Measurements from ENCODE around the gene FRMD6.

The FRMD6 gene

GRCh38 chr14:51668870-51669269, 17.2 kb downstream of the FRMD6 start:
- Histone ChIP-seq H2AFZ (ENCODE audit: low read depth, low read length) (no peak overlapping the region), H3K36me3 (ENCODE audit: insufficient read depth, low read length) (0 out of 2 replicates have a peak, but pooled peaks cover 5% of the 10 kb centered on the region), H3K27me3 (ENCODE audit: insufficient read depth, low read length, poor library complexity) (no peaks in the 10 kb centered on the region), H3K79me2 (ENCODE audit: insufficient read depth, low read length) (peaks cover 89% of the 10 kb centered on the region), H3K4me3 (ENCODE audit: low read depth in 1 of 2, low read length in 2 of 2) (no peak overlapping the region), H3K4me1 (ENCODE audit: insufficient read depth, low read length) (no peaks in the 10 kb centered on the region), H3K9me3 (ENCODE audit: insufficient read depth, low read length, severe bottlenecking) (no peaks in the 10 kb centered on the region), H3K27ac (ENCODE audit: low read length) (no peak overlapping the region), H3K9ac (ENCODE audit: low read depth, low read length) (no peak overlapping the region), H3K4me2 (ENCODE audit: insufficient read depth, low read length) (no peak overlapping the region), H4K20me1 (ENCODE audit: insufficient read depth, low read length) (no peaks in the 10 kb centered on the region; the same call in 1 of the 2 replicates)
- TF ChIP-seq EZH2 (IDR thresholded peaks at IDR 0.05; ENCODE audit: borderline replicate concordance, low read depth, low read length, severe bottlenecking): no peak
- TF ChIP-seq CTCF (IDR thresholded peaks at IDR 0.05; ENCODE audit: borderline replicate concordance, extremely low read depth, low read length, poor library complexity, severe bottlenecking): no peak
- ATAC-seq (ENCODE audit: insufficient read depth, low read depth) (no peak), DNase-seq (no peak)

DNA sequence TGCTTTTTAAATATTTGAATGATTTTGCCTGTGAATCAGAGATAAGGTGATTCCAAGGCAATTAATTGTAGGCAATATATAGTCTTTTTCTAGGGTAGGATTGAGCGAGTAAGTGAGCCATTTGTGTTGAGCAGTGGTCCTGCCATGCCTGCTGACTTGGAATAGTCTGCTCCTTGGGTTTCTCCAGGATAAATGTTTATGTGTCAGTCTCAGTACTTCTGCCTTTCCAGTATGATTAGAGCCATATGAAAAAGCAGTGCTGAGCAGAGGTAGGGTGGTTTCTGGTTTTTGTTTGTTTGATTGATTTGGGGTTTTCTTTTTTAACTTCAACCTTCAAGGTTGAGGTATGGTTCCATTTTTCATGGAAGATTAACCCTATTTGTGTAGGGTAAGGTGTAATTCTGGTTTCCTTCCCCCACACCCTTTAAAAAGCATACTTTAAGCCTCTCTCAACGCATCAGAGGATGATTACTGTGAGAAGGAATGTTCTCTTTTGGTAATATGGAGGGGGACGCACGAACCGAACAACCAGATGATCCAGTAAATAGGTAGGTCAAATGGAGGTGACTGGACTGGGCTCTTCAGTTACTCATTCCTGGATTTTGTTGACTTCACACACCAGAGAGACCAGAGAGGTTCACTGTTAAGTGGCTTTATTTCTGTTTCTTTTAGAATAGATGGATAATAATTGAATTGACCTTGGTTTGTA, 22.7 kb downstream of the FRMD6 start:
- ATAC-seq (ENCODE audit: insufficient read depth, low read depth): no peak
- Histone ChIP-seq H3K4me1 (ENCODE audit: insufficient read depth, low read length) (no peaks in the 10 kb centered on the region), H4K20me1 (ENCODE audit: insufficient read depth, low read length) (no peaks in the 10 kb centered on the region; the same call in 1 of the 2 replicates), H3K79me2 (ENCODE audit: insufficient read depth, low read length) (peaks cover 75% of the 10 kb centered on the region), H2AFZ (ENCODE audit: low read depth, low read length) (no peak overlapping the region), H3K36me3 (ENCODE audit: insufficient read depth, low read length) (no peaks in the 10 kb centered on the region), H3K9ac (ENCODE audit: low read depth, low read length) (no peak overlapping the region), H3K4me3 (ENCODE audit: low read depth in 1 of 2, low read length in 2 of 2) (no peak overlapping the region), H3K27ac (ENCODE audit: low read length) (no peak overlapping the region), H3K4me2 (ENCODE audit: insufficient read depth, low read length) (no peak overlapping the region), H3K27me3 (ENCODE audit: insufficient read depth, low read length, poor library complexity) (no peaks in the 10 kb centered on the region), H3K9me3 (ENCODE audit: insufficient read depth, low read length, severe bottlenecking) (no peaks in the 10 kb centered on the region)
- no peak for TF ChIP-seq CTCF (IDR thresholded peaks at IDR 0.05; ENCODE audit: borderline replicate concordance, extremely low read depth, low read length, poor library complexity, severe bottlenecking)
- TF ChIP-seq EZH2 (IDR thresholded peaks at IDR 0.05; ENCODE audit: borderline replicate concordance, low read depth, low read length, severe bottlenecking): no peak
- DNase-seq: no peak

DNA sequence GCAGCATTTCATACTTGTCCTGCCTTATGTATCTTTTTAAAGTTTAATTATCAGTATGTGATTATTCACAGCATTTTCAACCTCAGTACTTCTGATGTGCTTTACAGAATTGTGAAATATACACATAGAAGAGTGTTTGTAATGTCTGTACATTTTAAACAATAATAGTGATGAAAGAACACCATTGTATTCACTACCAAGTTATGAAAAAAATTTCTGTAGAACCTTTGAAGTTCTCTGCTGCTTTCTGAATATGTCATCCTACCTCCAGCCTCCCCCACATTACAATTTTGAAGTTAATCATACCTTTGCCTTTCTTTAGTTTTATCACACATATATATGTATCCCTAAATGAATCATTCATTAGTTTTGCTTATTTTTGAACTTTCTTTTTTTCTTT, 24.8 kb downstream of the FRMD6 start:
- no peak overlapping the region for H3K27ac ChIP-seq (ENCODE audit: low read length)
- no peak overlapping the region for H3K9ac ChIP-seq (ENCODE audit: low read depth, low read length)
- peaks cover 77% of the 10 kb centered on the region for H3K79me2 ChIP-seq (ENCODE audit: insufficient read depth, low read length)
- no peak overlapping the region for H3K4me3 ChIP-seq (ENCODE audit: low read depth in 1 of 2, low read length in 2 of 2)
- TF ChIP-seq CTCF (IDR thresholded peaks at IDR 0.05; ENCODE audit: borderline replicate concordance, extremely low read depth, low read length, poor library complexity, severe bottlenecking) (no peak), EZH2 (IDR thresholded peaks at IDR 0.05; ENCODE audit: borderline replicate concordance, low read depth, low read length, severe bottlenecking) (no peak)
- H4K20me1 ChIP-seq (ENCODE audit: insufficient read depth, low read length): no peaks in the 10 kb centered on the region; the same call in 1 of the 2 replicates
- DNase-seq (no peak), ATAC-seq (ENCODE audit: insufficient read depth, low read depth) (no peak)
- H3K27me3 ChIP-seq (ENCODE audit: insufficient read depth, low read length, poor library complexity): no peaks in the 10 kb centered on the region
- H3K4me1 ChIP-seq (ENCODE audit: insufficient read depth, low read length): no peaks in the 10 kb centered on the region
- H3K36me3 ChIP-seq (ENCODE audit: insufficient read depth, low read length): no peaks in the 10 kb centered on the region
- no peak overlapping the region for H2AFZ ChIP-seq (ENCODE audit: low read depth, low read length)
- no peak overlapping the region for H3K4me2 ChIP-seq (ENCODE audit: insufficient read depth, low read length)
- no peaks in the 10 kb centered on the region for H3K9me3 ChIP-seq (ENCODE audit: insufficient read depth, low read length, severe bottlenecking)

All from DND-41 (cell line).